Endothelial cell of umbilical vein (primary cell): Measurements from ENCODE around the gene ACKR3.

Source experiments
- CTCF ChIP-seq, 2 donors: IDR thresholded peaks; 1 replicate in 1 of 2; 2 replicates in 1 of 2; pipeline ENCODE4 v1.5.1; 2011; ENCODE audit warnings: low read length in 2 of 2, mild to moderate bottlenecking in 2 of 2, moderate library complexity in 2 of 2, control low read depth in 1 of 2, inconsistent platforms in 1 of 2, low read depth in 1 of 2; ENCODE audit not compliant: insufficient read depth in 1 of 2; ENCODE audit errors: extremely low read depth in 1 of 2
- EZH2 ChIP-seq: IDR thresholded peaks from 2 replicates; pipeline ENCODE4 v1.6.1; 2012; ENCODE audit warnings: borderline replicate concordance, low read depth, mild to moderate bottlenecking, moderate library complexity, low read length, inconsistent platforms; ENCODE audit not compliant: severe bottlenecking
- GATA2 ChIP-seq: IDR thresholded peaks from 2 replicates; pipeline ENCODE4 v1.7.0; 2011; ENCODE audit warnings: low read depth, mild to moderate bottlenecking, moderate library complexity, mixed read lengths, low read length; ENCODE audit not compliant: insufficient read length, insufficient read depth
- JUN ChIP-seq: IDR thresholded peaks from 2 replicates; pipeline ENCODE4 v1.6.1; 2011; ENCODE audit warnings: borderline replicate concordance, low read depth; ENCODE audit not compliant: insufficient read length, insufficient read depth
- MYC ChIP-seq: IDR thresholded peaks from one replicate; pipeline ENCODE4 v1.6.1; 2011; ENCODE audit warnings: mild to moderate bottlenecking, low read depth, low read length
- POLR2A ChIP-seq: IDR thresholded peaks from 2 replicates; pipeline ENCODE4 v1.6.1; 2012; ENCODE audit warnings: low read depth, mild to moderate bottlenecking, control low read depth, low read length
- POLR2AphosphoS5 ChIP-seq: IDR thresholded peaks from 2 replicates; pipeline ENCODE4 v1.6.1; 2012; ENCODE audit warnings: low read depth, mild to moderate bottlenecking, control low read depth, low read length, moderate library complexity; ENCODE audit not compliant: insufficient read depth
- TF ChIP-seq, protein P1 (sequence below): IDR thresholded peaks from 2 replicates; pipeline ENCODE4 v1.6.1; 2011; ENCODE audit not compliant: insufficient read depth, insufficient read length

GRCh38 chr2:236549165-236549564 lies 20.5 kb upstream of the ACKR3 start:
- TF ChIP-seq POLR2A (no peak), CTCF (IDR thresholded peaks at IDR 0.05; ENCODE audit: extremely low read depth in 1 of 2, insufficient read depth in 1 of 2, low read depth in 1 of 2, low read length in 2 of 2) (no peak), EZH2 (no peak), POLR2AphosphoS5 (no peak), GATA2 (no peak), JUN (no peak), MYC (no peak)
- TF ChIP-seq, protein P1, sequence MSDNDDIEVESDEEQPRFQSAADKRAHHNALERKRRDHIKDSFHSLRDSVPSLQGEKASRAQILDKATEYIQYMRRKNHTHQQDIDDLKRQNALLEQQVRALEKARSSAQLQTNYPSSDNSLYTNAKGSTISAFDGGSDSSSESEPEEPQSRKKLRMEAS, result no peak
